ENCODE results near the gene CCDC38. TPM values are rescaled to one million over a fixed set of nuclear protein-coding genes. Genes with fewer than 3 reads are reported as not detected.

CCDC38 gene
- total RNA-seq, 1 experiment from 2014 or later, result not detected

DNA sequence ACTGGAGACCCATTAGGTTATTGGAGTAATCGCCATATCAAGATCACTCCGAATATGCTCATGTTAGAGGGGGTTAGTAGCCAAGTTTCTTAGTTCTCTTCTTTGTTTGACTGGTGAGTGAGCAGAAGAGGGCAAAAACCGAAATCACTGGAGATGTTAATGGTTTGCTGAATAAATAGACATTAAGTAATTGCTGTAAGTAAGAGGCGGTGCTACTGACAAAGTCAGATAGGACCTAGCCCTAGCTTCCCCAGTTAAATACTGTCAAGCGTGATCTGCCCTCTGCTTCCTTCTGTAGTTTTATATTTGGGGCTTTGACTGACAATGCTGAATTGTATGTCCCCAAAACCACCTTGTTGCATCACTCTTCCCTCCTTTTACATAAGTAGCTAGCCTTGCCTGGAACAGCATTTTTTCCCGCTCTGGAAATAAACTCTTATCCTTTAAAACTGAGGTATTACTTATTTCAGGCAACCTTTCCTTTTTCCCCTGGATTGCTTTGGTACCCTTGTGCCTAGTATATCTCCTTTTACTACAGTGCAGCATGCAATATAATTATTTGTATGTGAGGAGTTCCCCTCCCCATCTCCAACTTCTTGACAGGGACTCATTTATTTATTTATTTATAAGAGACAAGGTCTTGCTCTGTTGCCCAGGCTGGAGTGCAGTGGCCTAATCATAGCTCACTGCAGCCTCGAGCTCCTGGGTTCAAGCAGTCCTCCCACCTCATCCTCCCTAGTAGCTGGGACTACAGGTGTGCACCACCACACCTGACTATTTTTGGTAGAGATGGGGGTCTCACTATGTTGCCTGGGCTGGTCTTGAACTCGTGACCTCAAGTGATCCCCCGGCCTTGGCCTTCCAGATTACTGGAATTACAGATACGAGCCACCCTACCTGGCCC is 82.2 kb downstream of the CCDC38 start:
- Mint-ChIP-seq H3K4me1 (peaks cover 12% of the 10 kb centered on the region), H3K4me3 (no peak overlapping the region; the same call in 1 of the 2 replicates), H3K36me3 (peaks cover 45% of the 10 kb centered on the region), H3K9me3 (peaks cover 14% of the 10 kb centered on the region), H3K27ac (0 out of 2 replicates have a peak overlapping the region, but pooled peaks have one; percentile 44), H3K27me3 (ENCODE audit: low read depth) (no peaks in the 10 kb centered on the region)
- TF ChIP-seq, protein P1, sequence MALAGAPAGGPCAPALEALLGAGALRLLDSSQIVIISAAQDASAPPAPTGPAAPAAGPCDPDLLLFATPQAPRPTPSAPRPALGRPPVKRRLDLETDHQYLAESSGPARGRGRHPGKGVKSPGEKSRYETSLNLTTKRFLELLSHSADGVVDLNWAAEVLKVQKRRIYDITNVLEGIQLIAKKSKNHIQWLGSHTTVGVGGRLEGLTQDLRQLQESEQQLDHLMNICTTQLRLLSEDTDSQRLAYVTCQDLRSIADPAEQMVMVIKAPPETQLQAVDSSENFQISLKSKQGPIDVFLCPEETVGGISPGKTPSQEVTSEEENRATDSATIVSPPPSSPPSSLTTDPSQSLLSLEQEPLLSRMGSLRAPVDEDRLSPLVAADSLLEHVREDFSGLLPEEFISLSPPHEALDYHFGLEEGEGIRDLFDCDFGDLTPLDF (CRISPR knock-in tag; IDR thresholded peaks at IDR 0.05), result no peak
- CTCF ChIA-PET, result interaction anchor here (1.2 kb wide), 1 partner anchor 138 kb away, joined by 6 read pairs; no protein-coding TSS in a partner anchor
- ATAC-seq (no peak), DNase-seq (ENCODE audit: low spot score) (no peak)
- POLR2A ChIA-PET, result no interaction called here

DNA sequence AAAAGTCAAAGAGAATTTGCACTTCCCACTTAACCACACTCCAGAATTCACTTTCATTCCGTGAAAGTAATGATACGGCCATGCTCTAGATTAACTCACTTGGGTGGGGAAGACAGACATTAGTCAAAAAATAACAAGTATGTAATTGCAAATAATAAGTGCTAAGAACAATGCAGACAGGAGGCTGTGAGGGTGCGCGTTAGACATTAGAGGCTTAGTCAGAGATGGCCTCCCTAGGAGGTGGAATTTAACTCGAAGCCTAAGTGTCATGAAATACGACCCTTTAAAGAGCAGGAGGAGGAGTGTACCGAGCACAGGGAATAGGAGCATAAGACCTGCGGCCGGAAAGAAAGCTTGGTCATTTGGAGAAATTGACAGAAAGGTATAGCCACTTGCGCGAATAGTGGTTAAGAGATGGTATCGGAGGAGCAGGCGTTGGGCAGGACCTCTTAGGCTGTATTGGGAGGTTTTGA is 83.0 kb downstream of the CCDC38 start:
- Mint-ChIP-seq H3K36me3 (peaks cover 39% of the 10 kb centered on the region), H3K4me1 (peaks cover 16% of the 10 kb centered on the region), H3K9me3 (peaks cover 14% of the 10 kb centered on the region), H3K27me3 (ENCODE audit: low read depth) (no peaks in the 10 kb centered on the region), H3K4me3 (no peak overlapping the region), H3K27ac (no peak overlapping the region)
- no peak for DNase-seq (ENCODE audit: low spot score)
- CTCF ChIA-PET, result no interaction called here
- peak; percentile 20 for ATAC-seq
- POLR2A ChIA-PET, result interaction anchor here (0.9 kb wide), 1 partner anchor 69 kb away, joined by 3 read pairs; no protein-coding TSS in a partner anchor
- TF ChIP-seq NR2C2 (CRISPR knock-in tag; IDR thresholded peaks at IDR 0.05) (no peak), ZNF416 (CRISPR knock-in tag; IDR thresholded peaks at IDR 0.05) (no peak), MYBL2 (CRISPR knock-in tag; IDR thresholded peaks at IDR 0.05) (no peak), ZNF317 (CRISPR knock-in tag; IDR thresholded peaks at IDR 0.05; ENCODE audit: borderline replicate concordance, low read depth) (no peak), TP53 (CRISPR knock-in tag; IDR thresholded peaks at IDR 0.05) (no peak), JAZF1 (CRISPR knock-in tag; IDR thresholded peaks at IDR 0.05) (no peak)
- TF ChIP-seq, protein P2, sequence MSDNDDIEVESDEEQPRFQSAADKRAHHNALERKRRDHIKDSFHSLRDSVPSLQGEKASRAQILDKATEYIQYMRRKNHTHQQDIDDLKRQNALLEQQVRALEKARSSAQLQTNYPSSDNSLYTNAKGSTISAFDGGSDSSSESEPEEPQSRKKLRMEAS (CRISPR knock-in tag; IDR thresholded peaks at IDR 0.05), result no peak
- TF ChIP-seq, protein P3, sequence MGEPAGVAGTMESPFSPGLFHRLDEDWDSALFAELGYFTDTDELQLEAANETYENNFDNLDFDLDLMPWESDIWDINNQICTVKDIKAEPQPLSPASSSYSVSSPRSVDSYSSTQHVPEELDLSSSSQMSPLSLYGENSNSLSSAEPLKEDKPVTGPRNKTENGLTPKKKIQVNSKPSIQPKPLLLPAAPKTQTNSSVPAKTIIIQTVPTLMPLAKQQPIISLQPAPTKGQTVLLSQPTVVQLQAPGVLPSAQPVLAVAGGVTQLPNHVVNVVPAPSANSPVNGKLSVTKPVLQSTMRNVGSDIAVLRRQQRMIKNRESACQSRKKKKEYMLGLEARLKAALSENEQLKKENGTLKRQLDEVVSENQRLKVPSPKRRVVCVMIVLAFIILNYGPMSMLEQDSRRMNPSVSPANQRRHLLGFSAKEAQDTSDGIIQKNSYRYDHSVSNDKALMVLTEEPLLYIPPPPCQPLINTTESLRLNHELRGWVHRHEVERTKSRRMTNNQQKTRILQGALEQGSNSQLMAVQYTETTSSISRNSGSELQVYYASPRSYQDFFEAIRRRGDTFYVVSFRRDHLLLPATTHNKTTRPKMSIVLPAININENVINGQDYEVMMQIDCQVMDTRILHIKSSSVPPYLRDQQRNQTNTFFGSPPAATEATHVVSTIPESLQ (CRISPR knock-in tag; IDR thresholded peaks at IDR 0.05), result no peak
- TF ChIP-seq, protein P4, sequence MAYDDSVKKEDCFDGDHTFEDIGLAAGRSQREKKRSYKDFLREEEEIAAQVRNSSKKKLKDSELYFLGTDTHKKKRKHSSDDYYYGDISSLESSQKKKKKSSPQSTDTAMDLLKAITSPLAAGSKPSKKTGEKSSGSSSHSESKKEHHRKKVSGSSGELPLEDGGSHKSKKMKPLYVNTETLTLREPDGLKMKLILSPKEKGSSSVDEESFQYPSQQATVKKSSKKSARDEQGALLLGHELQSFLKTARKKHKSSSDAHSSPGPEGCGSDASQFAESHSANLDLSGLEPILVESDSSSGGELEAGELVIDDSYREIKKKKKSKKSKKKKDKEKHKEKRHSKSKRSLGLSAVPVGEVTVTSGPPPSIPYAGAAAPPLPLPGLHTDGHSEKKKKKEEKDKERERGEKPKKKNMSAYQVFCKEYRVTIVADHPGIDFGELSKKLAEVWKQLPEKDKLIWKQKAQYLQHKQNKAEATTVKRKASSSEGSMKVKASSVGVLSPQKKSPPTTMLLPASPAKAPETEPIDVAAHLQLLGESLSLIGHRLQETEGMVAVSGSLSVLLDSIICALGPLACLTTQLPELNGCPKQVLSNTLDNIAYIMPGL (CRISPR knock-in tag; IDR thresholded peaks at IDR 0.05), result no peak

DNA sequence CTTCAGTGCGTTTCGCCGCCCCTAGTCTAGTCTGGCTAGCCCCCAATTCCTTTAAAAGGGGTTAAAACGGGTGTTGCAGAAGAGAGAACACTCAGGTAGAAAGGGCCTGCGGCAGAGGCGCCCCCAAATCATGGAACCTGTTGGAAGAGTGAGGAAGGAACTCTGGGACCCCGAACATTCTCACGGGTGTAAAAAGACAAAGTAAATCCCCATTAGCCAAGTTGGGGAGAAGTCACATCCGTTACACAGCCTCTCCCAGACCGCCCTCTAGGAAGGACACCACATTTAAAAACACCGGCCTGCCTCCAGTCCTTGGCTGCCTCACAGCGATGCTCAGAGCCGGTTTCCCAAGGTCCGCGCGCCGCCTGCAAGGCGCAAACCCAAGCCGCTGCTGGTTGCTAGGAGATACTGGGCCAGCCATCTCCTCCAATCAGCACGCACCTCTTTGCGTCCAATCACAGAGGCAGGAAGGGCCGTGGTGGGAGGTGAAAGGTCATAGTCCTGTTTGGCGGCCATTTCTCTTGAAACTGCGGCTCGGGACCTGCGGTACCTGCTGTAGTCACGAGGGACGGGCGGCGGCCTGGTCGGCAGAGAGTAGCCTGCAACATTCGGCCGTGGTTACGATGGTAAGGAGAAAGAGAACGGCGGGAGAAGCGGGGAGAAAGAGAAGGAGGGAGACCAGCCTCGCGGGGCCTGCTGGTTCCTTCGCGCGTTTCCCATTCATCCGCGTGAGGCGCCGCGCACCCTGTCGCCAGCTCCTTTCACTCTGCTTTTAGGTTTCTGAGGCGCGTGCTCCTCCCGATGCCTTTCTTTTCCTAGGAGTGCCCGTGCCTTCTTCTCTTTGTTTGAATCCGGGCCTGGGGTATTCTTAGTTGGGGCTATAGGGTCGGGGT is 83.7 kb downstream of the CCDC38 start, which contains the start of gene SNRPF:
TSS of gene SNRPF (plus strand) at position 502 of the 893 bp plus-strand sequence. CDS start at position 624, 122 bp downstream.
- ChIA-PET POLR2A (interaction anchor here (0.9 kb wide), 1 partner anchor 69 kb away, joined by 3 read pairs; no protein-coding TSS in a partner anchor), CTCF (no interaction called here)
- H3K27ac Mint-ChIP-seq, result peak within 1 kb of the TSS; percentile 21; the same call in 1 of the 2 replicates
- H3K27me3 Mint-ChIP-seq (ENCODE audit: low read depth), result no peaks in the 10 kb centered on the region
- H3K9me3 Mint-ChIP-seq, result peaks cover 14% of the 10 kb centered on the region
- DNase-seq (ENCODE audit: low spot score) (peak; percentile 96), ATAC-seq (peak; percentile 92)
- peaks cover 33% of the 10 kb centered on the region for H3K36me3 Mint-ChIP-seq
- H3K4me3 Mint-ChIP-seq, result no peak within 1 kb of the TSS
- H3K4me1 Mint-ChIP-seq, result peaks cover 19% of the 10 kb centered on the region
- TF ChIP-seq NFYB (CRISPR knock-in tag; conservative IDR thresholded peaks at IDR 0.05; ENCODE audit: low read depth), result peak; percentile 98
- no peak for TF ChIP-seq GTF2I (CRISPR knock-in tag; conservative IDR thresholded peaks at IDR 0.05)
- TF ChIP-seq, protein P5, sequence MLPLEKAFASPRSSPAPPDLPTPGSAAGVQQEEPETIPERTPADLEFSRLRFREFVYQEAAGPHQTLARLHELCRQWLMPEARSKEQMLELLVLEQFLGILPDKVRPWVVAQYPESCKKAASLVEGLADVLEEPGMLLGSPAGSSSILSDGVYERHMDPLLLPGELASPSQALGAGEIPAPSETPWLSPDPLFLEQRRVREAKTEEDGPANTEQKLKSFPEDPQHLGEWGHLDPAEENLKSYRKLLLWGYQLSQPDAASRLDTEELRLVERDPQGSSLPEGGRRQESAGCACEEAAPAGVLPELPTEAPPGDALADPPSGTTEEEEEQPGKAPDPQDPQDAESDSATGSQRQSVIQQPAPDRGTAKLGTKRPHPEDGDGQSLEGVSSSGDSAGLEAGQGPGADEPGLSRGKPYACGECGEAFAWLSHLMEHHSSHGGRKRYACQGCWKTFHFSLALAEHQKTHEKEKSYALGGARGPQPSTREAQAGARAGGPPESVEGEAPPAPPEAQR (CRISPR knock-in tag; IDR thresholded peaks at IDR 0.05), result no peak
- TF ChIP-seq ATF1 (CRISPR knock-in tag; IDR thresholded peaks at IDR 0.05), result no peak
- TF ChIP-seq, protein P6, sequence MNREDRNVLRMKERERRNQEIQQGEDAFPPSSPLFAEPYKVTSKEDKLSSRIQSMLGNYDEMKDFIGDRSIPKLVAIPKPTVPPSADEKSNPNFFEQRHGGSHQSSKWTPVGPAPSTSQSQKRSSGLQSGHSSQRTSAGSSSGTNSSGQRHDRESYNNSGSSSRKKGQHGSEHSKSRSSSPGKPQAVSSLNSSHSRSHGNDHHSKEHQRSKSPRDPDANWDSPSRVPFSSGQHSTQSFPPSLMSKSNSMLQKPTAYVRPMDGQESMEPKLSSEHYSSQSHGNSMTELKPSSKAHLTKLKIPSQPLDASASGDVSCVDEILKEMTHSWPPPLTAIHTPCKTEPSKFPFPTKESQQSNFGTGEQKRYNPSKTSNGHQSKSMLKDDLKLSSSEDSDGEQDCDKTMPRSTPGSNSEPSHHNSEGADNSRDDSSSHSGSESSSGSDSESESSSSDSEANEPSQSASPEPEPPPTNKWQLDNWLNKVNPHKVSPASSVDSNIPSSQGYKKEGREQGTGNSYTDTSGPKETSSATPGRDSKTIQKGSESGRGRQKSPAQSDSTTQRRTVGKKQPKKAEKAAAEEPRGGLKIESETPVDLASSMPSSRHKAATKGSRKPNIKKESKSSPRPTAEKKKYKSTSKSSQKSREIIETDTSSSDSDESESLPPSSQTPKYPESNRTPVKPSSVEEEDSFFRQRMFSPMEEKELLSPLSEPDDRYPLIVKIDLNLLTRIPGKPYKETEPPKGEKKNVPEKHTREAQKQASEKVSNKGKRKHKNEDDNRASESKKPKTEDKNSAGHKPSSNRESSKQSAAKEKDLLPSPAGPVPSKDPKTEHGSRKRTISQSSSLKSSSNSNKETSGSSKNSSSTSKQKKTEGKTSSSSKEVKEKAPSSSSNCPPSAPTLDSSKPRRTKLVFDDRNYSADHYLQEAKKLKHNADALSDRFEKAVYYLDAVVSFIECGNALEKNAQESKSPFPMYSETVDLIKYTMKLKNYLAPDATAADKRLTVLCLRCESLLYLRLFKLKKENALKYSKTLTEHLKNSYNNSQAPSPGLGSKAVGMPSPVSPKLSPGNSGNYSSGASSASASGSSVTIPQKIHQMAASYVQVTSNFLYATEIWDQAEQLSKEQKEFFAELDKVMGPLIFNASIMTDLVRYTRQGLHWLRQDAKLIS (CRISPR knock-in tag; IDR thresholded peaks at IDR 0.05; ENCODE audit: borderline replicate concordance), result no peak
- TF ChIP-seq, protein P4 (CRISPR knock-in tag; IDR thresholded peaks at IDR 0.05), result no peak

Measured in WTC11 (cell line).